Astrocyte (in vitro differentiated cells and primary cell): ENCODE data around the gene PLEKHA6. TPM values are rescaled to one million over a fixed set of nuclear protein-coding genes. Genes with fewer than 3 reads are reported as not detected.

Experiments used
- DNase-seq: peaks from one replicate; pipeline ENCODE4 v3.0.0-alpha.2; 2010; ENCODE audit warnings: low read depth
- FAIRE-seq: peaks from 2 replicates; lab custom pipeline; 2011; peaks lifted over from hg19 to GRCh38; lab: Jason Lieb, UNC
- H2AFZ ChIP-seq: 2 replicates; pipeline ENCODE4 v1.6.0; 2012; ENCODE audit warnings: low read depth, low read length, inconsistent platforms
- H3K27ac ChIP-seq: 2 replicates; pipeline ENCODE4 v1.5.1; 2011; ENCODE audit warnings: low read depth, low read length, inconsistent platforms
- H3K27me3 ChIP-seq: 2 replicates; pipeline ENCODE4 v1.6.0; 2011; ENCODE audit warnings: low read length, inconsistent platforms; ENCODE audit not compliant: insufficient read depth
- H3K36me3 ChIP-seq: 2 replicates; pipeline ENCODE4 v1.5.1; 2011; ENCODE audit warnings: low read length, inconsistent platforms; ENCODE audit not compliant: insufficient read depth
- H3K4me1 ChIP-seq: 2 replicates; pipeline ENCODE4 v1.5.1; 2011; ENCODE audit warnings: low read length, inconsistent platforms; ENCODE audit not compliant: insufficient read depth
- H3K4me2 ChIP-seq: 2 replicates; pipeline ENCODE4 v1.6.0; 2012; ENCODE audit warnings: low read length, inconsistent platforms
- H3K4me3 ChIP-seq: 2 replicates; pipeline ENCODE4 v1.5.1; 2011; ENCODE audit warnings: low read depth, mild to moderate bottlenecking, low read length, inconsistent platforms; ENCODE audit not compliant: insufficient read depth
- H3K79me2 ChIP-seq: 2 replicates; pipeline ENCODE4 v1.6.0; 2012; ENCODE audit warnings: mild to moderate bottlenecking, low read length, inconsistent platforms; ENCODE audit not compliant: insufficient read depth
- H3K9ac ChIP-seq: 2 replicates; pipeline ENCODE4 v1.6.0; 2012; ENCODE audit warnings: mild to moderate bottlenecking, low read length, inconsistent platforms
- H3K9me3 ChIP-seq: 2 replicates; pipeline ENCODE4 v1.5.1; 2012; ENCODE audit warnings: low read depth, mild to moderate bottlenecking, low read length, inconsistent platforms; ENCODE audit not compliant: insufficient read depth
- H4K20me1 ChIP-seq: 2 replicates; pipeline ENCODE4 v1.6.0; 2012; ENCODE audit warnings: low read length, inconsistent platforms; ENCODE audit not compliant: insufficient read depth
- H3K27ac Mint-ChIP-seq: one replicate; pipeline ENCODE4 v1.8.0; 2021; ENCODE audit warnings: mild to moderate bottlenecking, mixed read lengths; ENCODE audit not compliant: unreplicated experiment
- H3K27me3 Mint-ChIP-seq: one replicate; pipeline ENCODE4 v1.8.0; 2021; ENCODE audit warnings: low read depth, mixed read lengths; ENCODE audit not compliant: unreplicated experiment
- H3K36me3 Mint-ChIP-seq: one replicate; pipeline ENCODE4 v1.8.0; 2021; ENCODE audit warnings: low read depth, mixed read lengths; ENCODE audit not compliant: unreplicated experiment
- H3K4me1 Mint-ChIP-seq: one replicate; pipeline ENCODE4 v1.8.0; 2021; ENCODE audit warnings: low read depth, mixed read lengths; ENCODE audit not compliant: unreplicated experiment
- H3K4me3 Mint-ChIP-seq: one replicate; pipeline ENCODE4 v1.8.0; 2021; ENCODE audit warnings: mild to moderate bottlenecking, moderate library complexity, mixed read lengths; ENCODE audit not compliant: unreplicated experiment
- H3K9me3 Mint-ChIP-seq: one replicate; pipeline ENCODE4 v1.8.0; 2021; ENCODE audit warnings: mild to moderate bottlenecking, mixed read lengths; ENCODE audit not compliant: unreplicated experiment
- EZH2 ChIP-seq: IDR thresholded peaks from 2 replicates; pipeline ENCODE4 v1.6.1; 2012; ENCODE audit warnings: mild to moderate bottlenecking, low read length, inconsistent platforms; ENCODE audit not compliant: insufficient read depth
- total RNA-seq: library from RNA; stranded (reverse); gene quantifications from 2 replicates; pipeline ENCODE4 v1.2.1, GENCODE V29; 2021
- TF ChIP-seq, protein P1 (sequence below): IDR thresholded peaks from 2 replicates; pipeline ENCODE4 v1.5.1; 2011; ENCODE audit warnings: low read depth, mild to moderate bottlenecking, inconsistent platforms, low read length, moderate library complexity; ENCODE audit not compliant: insufficient read depth

PLEKHA6 gene
- total RNA-seq, 1 donor from 2014 or later, result 1.5 TPM

DNA sequence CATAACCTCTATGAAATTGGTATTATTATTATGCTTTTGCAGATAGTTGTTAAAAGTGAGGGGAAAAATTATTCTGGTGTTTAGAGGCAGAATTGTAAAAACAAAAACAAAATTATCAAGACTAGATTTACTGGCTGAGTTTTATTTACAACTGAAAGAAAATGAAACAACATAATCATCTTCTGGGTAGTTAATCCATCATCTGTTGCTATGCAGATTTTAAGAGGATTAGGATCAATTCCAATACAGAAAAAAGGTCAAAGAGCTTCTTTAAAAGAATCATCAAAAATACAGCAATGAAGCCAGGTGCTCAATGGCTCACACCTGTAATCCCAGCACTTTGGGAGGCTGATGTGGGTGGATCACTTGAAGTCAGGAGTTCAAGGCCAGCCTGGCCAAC, 154.2 kb downstream of the PLEKHA6 start:
- H3K4me1 ChIP-seq, result no peaks in the 10 kb centered on the region
- no peaks in the 10 kb centered on the region for H3K9me3 Mint-ChIP-seq
- DNase-seq (no peak), FAIRE-seq (no peak)
- no peak for TF ChIP-seq EZH2
- no peak overlapping the region for H2AFZ ChIP-seq
- no peak overlapping the region for H3K9ac ChIP-seq
- H3K9me3 ChIP-seq, result no peaks in the 10 kb centered on the region
- H4K20me1 ChIP-seq, result no peaks in the 10 kb centered on the region
- no peaks in the 10 kb centered on the region for H3K79me2 ChIP-seq
- H3K4me3 ChIP-seq, result no peak overlapping the region
- peaks cover 19% of the 10 kb centered on the region for H3K27me3 Mint-ChIP-seq
- H3K27ac Mint-ChIP-seq, result no peak overlapping the region
- H3K36me3 ChIP-seq, result no peaks in the 10 kb centered on the region
- H3K4me3 Mint-ChIP-seq, result no peak overlapping the region
- no peak overlapping the region for H3K27ac ChIP-seq
- H3K27me3 ChIP-seq, result peaks cover 7% of the 10 kb centered on the region
- H3K36me3 Mint-ChIP-seq, result no peaks in the 10 kb centered on the region
- no peak overlapping the region for H3K4me2 ChIP-seq
- no peaks in the 10 kb centered on the region for H3K4me1 Mint-ChIP-seq

DNA sequence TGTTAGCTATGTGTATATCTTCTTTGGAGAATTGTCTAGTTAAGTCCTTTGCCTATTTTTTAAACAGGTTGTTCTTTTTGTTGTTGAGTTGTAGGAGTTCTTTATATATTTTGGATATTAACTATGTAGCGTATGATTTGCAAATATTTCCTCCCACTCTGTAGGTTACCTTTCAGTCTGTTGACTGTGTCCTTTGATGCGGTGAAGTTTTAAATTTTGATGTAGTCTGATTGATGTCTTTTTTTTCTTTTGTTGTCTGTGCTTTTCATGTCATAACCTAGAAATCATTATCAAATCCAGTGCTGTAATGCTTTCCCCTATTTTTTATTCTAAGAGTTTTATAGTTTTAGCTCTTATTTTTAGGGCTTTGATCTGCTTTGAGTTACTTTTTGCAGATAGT, 154.8 kb downstream of the PLEKHA6 start:
- no peaks in the 10 kb centered on the region for H3K4me1 ChIP-seq
- H3K27ac Mint-ChIP-seq, result no peak overlapping the region
- no peak overlapping the region for H3K4me3 Mint-ChIP-seq
- no peak overlapping the region for H3K4me2 ChIP-seq
- no peak overlapping the region for H2AFZ ChIP-seq
- no peaks in the 10 kb centered on the region for H3K36me3 Mint-ChIP-seq
- H3K27me3 Mint-ChIP-seq, result peaks cover 16% of the 10 kb centered on the region
- no peak for TF ChIP-seq EZH2
- TF ChIP-seq, protein P1, sequence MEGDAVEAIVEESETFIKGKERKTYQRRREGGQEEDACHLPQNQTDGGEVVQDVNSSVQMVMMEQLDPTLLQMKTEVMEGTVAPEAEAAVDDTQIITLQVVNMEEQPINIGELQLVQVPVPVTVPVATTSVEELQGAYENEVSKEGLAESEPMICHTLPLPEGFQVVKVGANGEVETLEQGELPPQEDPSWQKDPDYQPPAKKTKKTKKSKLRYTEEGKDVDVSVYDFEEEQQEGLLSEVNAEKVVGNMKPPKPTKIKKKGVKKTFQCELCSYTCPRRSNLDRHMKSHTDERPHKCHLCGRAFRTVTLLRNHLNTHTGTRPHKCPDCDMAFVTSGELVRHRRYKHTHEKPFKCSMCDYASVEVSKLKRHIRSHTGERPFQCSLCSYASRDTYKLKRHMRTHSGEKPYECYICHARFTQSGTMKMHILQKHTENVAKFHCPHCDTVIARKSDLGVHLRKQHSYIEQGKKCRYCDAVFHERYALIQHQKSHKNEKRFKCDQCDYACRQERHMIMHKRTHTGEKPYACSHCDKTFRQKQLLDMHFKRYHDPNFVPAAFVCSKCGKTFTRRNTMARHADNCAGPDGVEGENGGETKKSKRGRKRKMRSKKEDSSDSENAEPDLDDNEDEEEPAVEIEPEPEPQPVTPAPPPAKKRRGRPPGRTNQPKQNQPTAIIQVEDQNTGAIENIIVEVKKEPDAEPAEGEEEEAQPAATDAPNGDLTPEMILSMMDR, result no peak
- H3K4me3 ChIP-seq, result no peak overlapping the region
- no peaks in the 10 kb centered on the region for H4K20me1 ChIP-seq
- no peak for DNase-seq
- H3K36me3 ChIP-seq, result no peaks in the 10 kb centered on the region
- H3K4me1 Mint-ChIP-seq, result no peaks in the 10 kb centered on the region
- no peaks in the 10 kb centered on the region for H3K79me2 ChIP-seq
- no peaks in the 10 kb centered on the region for H3K9me3 ChIP-seq
- H3K9me3 Mint-ChIP-seq, result no peaks in the 10 kb centered on the region
- H3K27me3 ChIP-seq, result peaks cover 7% of the 10 kb centered on the region
- H3K9ac ChIP-seq, result no peak overlapping the region
- no peak overlapping the region for H3K27ac ChIP-seq
- FAIRE-seq, result no peak

DNA sequence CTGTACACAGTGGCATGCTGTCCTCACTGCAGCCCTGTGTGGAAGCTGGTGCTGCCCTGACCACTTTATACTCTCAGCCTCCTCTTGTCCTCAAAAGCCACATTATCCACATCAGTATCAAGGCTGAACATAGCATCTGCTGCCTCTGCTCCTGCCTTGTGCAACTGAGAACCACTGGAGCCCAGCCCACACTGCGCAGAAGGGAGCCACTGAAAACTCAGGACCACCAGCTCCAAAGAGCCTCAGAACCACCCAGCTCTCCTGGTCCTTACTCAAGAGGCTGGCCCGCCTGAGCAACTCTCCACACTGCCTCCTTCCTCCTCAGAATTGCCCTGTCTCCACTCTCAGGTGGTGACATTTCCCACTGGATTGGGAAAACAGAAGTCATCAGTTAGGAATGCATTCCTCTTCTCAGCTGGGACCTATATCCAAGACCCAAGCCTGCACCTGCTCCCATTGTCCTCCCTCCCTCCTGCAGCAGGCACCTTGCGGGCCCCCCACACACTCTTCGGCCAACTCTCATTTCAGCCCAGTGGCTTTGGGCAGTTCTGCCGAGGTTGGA, 156.4 kb downstream of the PLEKHA6 start:
- Mint-ChIP-seq H3K9me3 (no peaks in the 10 kb centered on the region), H3K27me3 (peaks cover 8% of the 10 kb centered on the region), H3K36me3 (peaks cover under 1% of the 10 kb centered on the region), H3K4me3 (no peak overlapping the region), H3K27ac (no peak overlapping the region), H3K4me1 (peaks cover 9% of the 10 kb centered on the region)
- Histone ChIP-seq H3K9me3 (no peaks in the 10 kb centered on the region), H3K27ac (no peak overlapping the region), H2AFZ (no peak overlapping the region), H3K36me3 (no peaks in the 10 kb centered on the region), H3K27me3 (peaks cover 7% of the 10 kb centered on the region), H3K9ac (no peak overlapping the region), H3K4me1 (peaks cover 15% of the 10 kb centered on the region), H3K79me2 (no peaks in the 10 kb centered on the region), H4K20me1 (no peaks in the 10 kb centered on the region), H3K4me3 (no peak overlapping the region), H3K4me2 (no peak overlapping the region)
- FAIRE-seq, result no peak
- TF ChIP-seq, protein P1, result no peak
- TF ChIP-seq EZH2, result no peak
- DNase-seq, result no peak
